GM12891 (cell line): ENCODE results near the gene CEACAM1.
A peak's percentile ranks its signal among the peaks of the same experiment; 100 is the strongest.
"Not testable (repeated sequence)": the region's sequence is repeated elsewhere in the genome, so short reads cannot be mapped to it uniquely, and the experiment has no call there.

ENCODE experiments used
- DNase-seq: peaks from one replicate; pipeline ENCODE4 v3.0.0; 2011; ENCODE audit warnings: low spot score; ENCODE audit not compliant: insufficient read length
- FAIRE-seq: peaks from 2 replicates; lab custom pipeline; 2011; peaks lifted over from hg19 to GRCh38; lab: Jason Lieb, UNC
- PAX5 ChIP-seq: IDR thresholded peaks from 2 replicates; pipeline ENCODE4 v1.6.1; 2011; ENCODE audit warnings: low read length, moderate library complexity, mild to moderate bottlenecking; ENCODE audit not compliant: insufficient read depth, severe bottlenecking
- POLR2A ChIP-seq: IDR thresholded peaks from 2 replicates; pipeline ENCODE4 v1.6.1; 2011; ENCODE audit warnings: low read depth, low read length, control low read depth
- POLR2AphosphoS5 ChIP-seq: IDR thresholded peaks from 2 replicates; pipeline ENCODE4 v1.6.1; 2011; ENCODE audit warnings: low read depth, low read length, control low read depth
- POU2F2 ChIP-seq: IDR thresholded peaks from 2 replicates; pipeline ENCODE4 v1.6.1; 2011; ENCODE audit warnings: low read depth, mild to moderate bottlenecking, control low read depth, low read length, moderate library complexity
- SPI1 ChIP-seq: IDR thresholded peaks from 2 replicates; pipeline ENCODE4 v1.6.1; 2011; ENCODE audit warnings: low read depth, low read length, control low read depth
- TAF1 ChIP-seq: IDR thresholded peaks from 2 replicates; pipeline ENCODE4 v1.6.1; 2011; ENCODE audit warnings: low read depth, low read length, control low read depth

The CEACAM1 gene

DNA sequence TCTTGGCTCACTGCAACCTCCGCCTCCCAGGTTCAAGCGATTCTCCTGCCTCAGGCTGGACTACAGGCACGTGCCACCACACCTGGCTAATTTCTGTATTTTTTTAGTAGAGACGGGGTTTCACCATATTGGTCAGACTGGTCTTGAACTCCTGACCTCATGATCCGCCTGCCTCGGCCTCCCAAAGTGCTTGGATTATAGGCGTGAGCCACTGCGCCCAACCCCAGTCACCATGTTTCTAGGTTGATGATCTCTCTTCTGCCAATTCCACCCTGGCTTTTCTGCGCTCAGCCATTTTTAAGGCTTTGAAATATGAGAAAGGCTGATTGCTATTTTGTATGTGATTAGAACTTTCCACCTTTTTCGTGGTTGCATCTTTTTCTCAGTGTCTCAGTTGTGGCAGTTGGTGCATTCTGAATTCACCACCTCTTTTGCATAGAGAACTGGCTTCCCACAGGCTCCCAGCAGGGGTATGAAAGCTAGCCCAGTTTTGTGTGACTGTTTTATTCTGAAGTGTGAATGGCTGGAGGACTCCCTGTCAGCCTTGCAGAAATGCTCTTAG is 15.5 kb downstream of the CEACAM1 start:
- TF ChIP-seq POU2F2 (peak; percentile 93), PAX5 (no peak)
- no peak for DNase-seq
- peak; percentile 94 for FAIRE-seq

DNA sequence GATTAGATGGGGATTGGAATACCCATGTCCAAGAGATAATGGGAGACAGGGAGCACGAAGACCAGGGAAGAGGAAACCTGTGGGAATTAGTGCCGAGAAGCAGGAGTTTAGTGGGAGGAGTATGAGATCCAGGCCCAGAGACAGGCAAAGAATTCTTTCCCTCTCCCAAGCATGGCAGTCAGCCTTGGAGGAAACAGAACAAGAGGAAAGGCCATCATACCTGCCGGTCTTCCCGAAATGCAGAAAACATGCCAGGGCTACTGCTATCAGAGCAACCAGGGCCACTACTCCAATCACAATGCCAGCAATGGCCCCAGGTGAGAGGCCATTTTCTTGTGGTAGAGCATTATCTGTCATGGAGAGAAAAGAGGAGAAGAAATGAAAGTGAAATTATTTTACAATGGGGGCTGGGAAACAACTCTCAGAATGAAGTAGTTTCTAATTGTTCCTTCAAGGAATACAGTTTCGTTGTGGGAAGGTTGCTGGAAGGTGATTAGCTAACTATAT is 16.1 kb downstream of the CEACAM1 start:
- DNase-seq (no peak), FAIRE-seq (peak; percentile 83)
- TF ChIP-seq POLR2AphosphoS5 (no peak), SPI1 (no peak), POLR2A (no peak), POU2F2 (no peak), PAX5 (no peak), TAF1 (no peak)

DNA sequence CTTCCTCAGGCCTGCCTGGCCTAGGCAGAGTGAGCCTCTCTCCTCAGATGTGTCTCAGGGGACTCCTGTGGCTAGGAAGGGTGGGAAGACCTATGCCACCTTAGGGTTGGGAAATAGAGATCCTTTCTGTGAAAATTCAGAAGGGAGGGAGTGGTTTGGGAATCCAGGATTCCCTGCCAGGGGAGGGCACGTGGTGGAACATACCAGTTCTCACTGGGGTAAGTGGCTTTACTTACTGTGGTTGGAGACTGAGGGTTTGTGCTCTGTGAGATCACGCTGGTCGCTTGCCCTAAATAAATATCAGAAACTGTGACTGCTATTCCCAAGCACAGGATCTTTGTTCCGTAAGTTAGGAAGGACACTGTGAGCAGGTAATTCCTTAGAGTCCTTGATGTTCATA is 16.9 kb downstream of the CEACAM1 start:
- TF ChIP-seq PAX5 (no peak), TAF1 (no peak), POLR2A (no peak), SPI1 (no peak), POLR2AphosphoS5 (no peak), POU2F2 (no peak)

DNA sequence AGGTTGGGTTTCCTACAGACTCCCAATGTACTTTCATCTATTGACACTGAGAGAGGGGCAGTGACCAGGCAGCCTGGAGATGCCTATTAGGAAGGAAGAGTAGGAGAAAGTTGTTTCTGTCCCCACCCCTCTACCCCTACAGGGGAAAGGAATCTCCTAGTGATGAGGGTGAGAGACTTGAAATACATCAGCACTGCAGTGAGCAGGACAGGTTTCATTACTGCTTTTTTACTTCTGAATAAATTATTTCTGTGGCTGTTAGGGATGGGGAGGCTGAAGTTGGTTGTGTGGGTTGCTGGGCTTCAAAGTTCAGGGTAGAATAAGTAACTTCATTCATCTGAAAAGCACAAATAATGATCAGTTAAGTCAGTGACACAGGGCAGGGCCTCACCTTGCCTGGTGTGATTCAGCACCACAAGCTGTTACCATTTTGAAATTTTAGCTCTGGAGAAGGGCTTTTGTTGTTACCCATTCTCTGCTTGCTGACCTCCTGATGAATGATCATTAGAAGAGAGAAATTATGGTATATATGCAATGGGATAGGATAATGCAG is 19.3 kb downstream of the CEACAM1 start:
- FAIRE-seq, result peak; percentile 76
- no peak for TF ChIP-seq POLR2AphosphoS5
- TF ChIP-seq TAF1, result no peak
- peak; percentile 74 for TF ChIP-seq SPI1
- no peak for TF ChIP-seq POLR2A
- TF ChIP-seq PAX5, result no peak
- 0 out of 2 replicates have a peak, but pooled peaks have one; percentile 18 for TF ChIP-seq POU2F2
- DNase-seq, result no peak

More for the DNA sequence above, 16.9 kb downstream of the CEACAM1 start:
- FAIRE-seq (no peak), DNase-seq (no peak)

DNA sequence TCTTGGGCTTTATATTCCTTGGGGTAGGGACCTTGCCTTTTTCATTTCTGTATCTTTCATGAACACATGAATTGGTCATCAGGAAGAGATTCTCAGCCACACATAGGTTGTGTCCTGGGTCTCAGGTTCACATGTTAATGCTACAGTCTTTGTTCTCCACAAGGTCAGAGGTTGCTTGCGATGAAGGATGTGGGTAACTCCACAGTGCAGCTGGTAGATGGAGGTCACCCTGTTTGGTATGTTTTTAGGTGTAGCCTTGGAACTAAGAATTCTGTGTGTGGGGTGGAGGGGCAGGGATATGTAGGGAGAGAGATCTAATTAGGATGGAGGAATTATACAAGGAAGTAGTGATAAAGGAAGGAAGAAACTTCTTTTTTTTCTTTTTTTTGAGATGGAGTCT is 23.2 kb downstream of the CEACAM1 start:
- no peak for TF ChIP-seq POU2F2
- no peak for TF ChIP-seq TAF1
- TF ChIP-seq POLR2A, result no peak
- TF ChIP-seq SPI1, result no peak
- TF ChIP-seq PAX5, result no peak
- FAIRE-seq, result no peak

DNA sequence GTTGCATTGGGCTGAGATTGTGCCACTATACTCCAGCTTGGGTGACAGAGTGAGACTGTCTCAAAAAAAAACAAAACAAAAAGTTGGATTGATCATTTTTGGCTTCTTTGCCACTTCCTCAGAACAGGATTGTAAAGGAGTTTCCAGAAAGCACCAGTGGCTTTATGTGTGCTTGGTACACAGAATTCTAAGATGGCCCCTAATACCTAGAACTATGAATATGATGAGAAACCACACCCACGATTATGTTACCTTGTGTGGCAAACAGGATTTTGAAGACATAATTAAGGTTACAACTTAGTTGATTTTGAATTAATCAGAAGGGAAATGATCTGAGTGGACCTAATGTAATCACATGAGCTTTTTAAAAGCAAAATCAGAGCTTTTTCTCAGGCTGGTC is 26.5 kb downstream of the CEACAM1 start:
- no peak for FAIRE-seq
- TF ChIP-seq POU2F2 (no peak), SPI1 (no peak), POLR2AphosphoS5 (no peak), POLR2A (no peak), TAF1 (no peak), PAX5 (no peak)
- no peak for DNase-seq

More for the DNA sequence above, 23.2 kb downstream of the CEACAM1 start:
- no peak for DNase-seq

DNA sequence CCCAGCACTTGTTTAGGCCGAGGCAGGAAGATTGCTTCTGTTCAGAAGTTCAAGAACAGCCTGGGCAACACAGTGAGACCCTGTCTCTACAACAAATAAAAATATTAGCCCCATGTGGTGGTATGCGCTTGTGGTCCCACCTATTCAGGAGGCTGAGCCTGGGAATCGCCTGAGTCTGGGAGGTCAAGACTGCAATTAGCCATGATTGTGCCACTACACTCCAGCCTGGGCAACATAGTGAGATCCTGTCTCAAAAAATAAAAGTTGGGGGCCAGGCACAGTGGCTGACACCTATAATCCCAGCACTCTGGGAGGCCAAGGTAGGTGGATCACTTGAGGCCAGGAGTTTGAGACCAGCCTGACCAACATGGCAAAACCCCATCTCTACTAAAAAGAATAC is 27.0 kb downstream of the CEACAM1 start:
- not testable (repeated sequence) for FAIRE-seq, DNase-seq

DNA sequence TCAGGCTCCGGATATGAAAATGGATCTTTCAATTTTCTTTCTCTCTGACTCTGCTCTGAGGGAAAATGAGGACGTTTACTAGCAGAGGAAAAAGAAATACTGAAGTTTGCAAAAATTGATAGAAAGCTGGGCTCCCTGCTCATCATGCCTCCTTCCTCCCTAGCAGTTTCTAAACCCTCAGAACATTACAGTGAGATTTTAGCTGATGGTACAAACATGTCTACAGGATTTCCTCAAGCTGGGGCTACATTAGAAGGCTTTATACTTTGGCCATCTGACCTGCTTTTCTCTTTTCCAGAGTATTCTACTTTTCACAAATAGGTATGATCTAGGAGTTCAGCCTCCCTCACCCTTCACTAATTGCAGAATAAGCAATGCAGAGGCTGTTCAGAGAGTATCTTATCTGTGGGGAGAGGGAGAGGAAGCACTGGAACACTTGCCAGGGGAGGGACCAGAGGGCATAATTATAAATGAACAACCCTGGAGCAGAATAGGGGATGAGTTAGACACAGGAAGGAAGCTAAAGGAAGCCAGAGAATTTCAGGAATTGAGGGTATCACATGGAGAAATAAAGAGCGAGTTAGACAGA is 30.0 kb downstream of the CEACAM1 start:
- FAIRE-seq (peak; percentile 47), DNase-seq (no peak)

DNA sequence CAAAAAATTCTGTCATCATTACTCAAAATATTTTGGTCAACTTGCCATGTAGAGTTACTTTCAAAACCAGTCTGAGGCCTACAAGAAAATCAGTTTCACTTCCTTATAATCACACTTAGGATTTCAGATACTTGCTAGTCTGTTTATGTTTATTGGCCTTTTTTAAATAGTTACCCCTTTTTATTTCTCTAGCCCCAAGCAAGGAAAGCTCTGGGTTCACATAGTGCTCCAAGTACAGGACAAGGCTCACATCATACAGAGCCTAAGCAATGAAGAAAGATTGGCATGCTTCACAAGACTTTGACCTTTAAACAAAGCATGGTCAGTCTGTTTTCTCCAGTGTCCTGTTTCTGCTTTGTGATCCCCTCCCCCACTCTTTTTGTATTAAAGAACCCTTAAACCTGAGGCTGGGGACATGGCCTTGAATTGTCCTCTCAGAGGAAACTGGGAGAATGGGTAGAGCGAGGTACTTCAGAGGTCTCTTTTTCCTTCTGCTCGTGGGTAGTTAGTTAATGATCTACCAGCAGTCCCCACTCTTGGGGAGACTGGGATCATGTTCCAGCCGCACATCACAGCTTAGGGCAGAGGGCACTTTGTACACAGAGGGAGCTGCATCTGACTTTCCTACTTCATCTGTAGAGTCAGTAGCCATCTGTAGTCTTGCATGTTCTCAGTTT is 30.7 kb downstream of the CEACAM1 start:
- no peak for TF ChIP-seq PAX5
- TF ChIP-seq SPI1, result peak; percentile 98
- TF ChIP-seq POU2F2, result no peak
- DNase-seq (no peak), FAIRE-seq (peak; percentile 33)

More for the DNA sequence above, 30.0 kb downstream of the CEACAM1 start:
- no peak for TF ChIP-seq POLR2A
- TF ChIP-seq PAX5, result no peak
- TF ChIP-seq SPI1, result no peak
- no peak for TF ChIP-seq POLR2AphosphoS5
- no peak for TF ChIP-seq POU2F2
- TF ChIP-seq TAF1, result no peak

DNA sequence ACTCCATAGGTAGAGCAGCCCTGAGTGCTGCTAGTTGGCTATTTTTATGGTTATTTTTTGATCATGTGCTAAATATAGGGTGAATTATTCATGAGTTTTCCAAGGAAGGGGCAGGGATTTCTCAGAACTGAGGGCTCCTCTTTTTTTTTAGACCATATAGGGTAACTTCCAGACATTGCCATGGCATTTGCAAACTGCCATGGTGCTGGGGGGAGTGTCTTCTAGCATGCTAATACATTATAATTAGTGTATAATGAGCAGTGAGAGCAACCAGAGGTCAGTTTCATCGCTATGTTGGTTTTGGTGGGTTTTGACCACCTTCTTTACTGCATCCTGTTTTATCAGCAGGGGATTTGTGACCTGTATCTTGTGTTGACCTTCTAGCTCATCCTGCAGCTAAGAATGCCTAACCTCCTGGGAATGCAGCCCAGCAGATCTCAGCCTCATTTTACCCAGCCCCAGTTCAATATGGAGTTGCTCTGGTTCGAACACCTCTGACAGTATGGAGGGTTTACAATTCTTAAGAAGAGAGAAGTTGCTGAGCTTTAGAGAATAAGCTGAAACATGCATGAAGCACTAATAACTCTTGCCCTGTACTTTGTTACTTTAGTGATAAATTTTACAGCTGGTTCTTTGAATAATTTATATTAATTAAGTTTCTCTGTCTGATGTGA is 31.7 kb downstream of the CEACAM1 start:
- TF ChIP-seq TAF1, result no peak
- TF ChIP-seq SPI1, result 0 out of 2 replicates have a peak, but pooled peaks have one; percentile 1
- FAIRE-seq, result peak; percentile 35

More for the DNA sequence above, 31.7 kb downstream of the CEACAM1 start:
- DNase-seq, result no peak
